MM.1S (cell line): ENCODE data around the gene TMEM143.
A peak's percentile ranks its signal among the peaks of the same experiment; 100 is the strongest.

ENCODE experiments used
- DNase-seq: peaks from one replicate; pipeline ENCODE4 v3.0.0-alpha.2; 2015
- H2AFZ ChIP-seq: fragments of 300-600 bp; sonication (generic); 2 replicates; pipeline ENCODE4 v1.6.0; 2016; ENCODE audit warnings: antibody characterized with exemption, low read length
- H3F3A ChIP-seq: fragments of 300-600 bp; sonication (generic); 2 replicates; pipeline ENCODE4 v1.6.1; 2016; ENCODE audit warnings: mild to moderate bottlenecking, antibody characterized with exemption, low read length, moderate library complexity, mixed read lengths; ENCODE audit not compliant: insufficient read depth
- H3K27ac ChIP-seq: fragments of 300-600 bp; sonication (generic); 2 replicates; pipeline ENCODE4 v1.5.1; 2016; ENCODE audit warnings: mild to moderate bottlenecking, low read length
- H3K27me3 ChIP-seq: fragments of 300-600 bp; sonication (generic); replicated peaks from 2 replicates; pipeline ENCODE4 v1.6.0; 2016; ENCODE audit warnings: low read length; ENCODE audit not compliant: insufficient read depth
- H3K36me3 ChIP-seq: fragments of 300-600 bp; sonication (generic); replicated peaks from 2 replicates; pipeline ENCODE4 v1.6.1; 2016; ENCODE audit warnings: mild to moderate bottlenecking, low read length, mixed read lengths; ENCODE audit not compliant: insufficient read depth
- H3K4me1 ChIP-seq: fragments of 300-600 bp; sonication (generic); 2 replicates; pipeline ENCODE4 v1.6.1; 2016; ENCODE audit warnings: low read length, mixed read lengths
- H3K4me2 ChIP-seq: fragments of 300-600 bp; sonication (generic); 2 replicates; pipeline ENCODE4 v1.6.0; 2016; ENCODE audit warnings: low read depth, low read length
- H3K4me3 ChIP-seq: fragments of 300-600 bp; sonication (generic); 2 replicates; pipeline ENCODE4 v1.5.1; 2016; ENCODE audit warnings: low read length, mixed read lengths
- H3K79me2 ChIP-seq: fragments of 300-600 bp; sonication (generic); 2 replicates; pipeline ENCODE4 v1.6.1; 2016; ENCODE audit warnings: mixed run types, low read length, mixed read lengths
- H3K9ac ChIP-seq: fragments of 300-600 bp; sonication (generic); 2 replicates; pipeline ENCODE4 v1.6.1; 2016; ENCODE audit warnings: low read length, mixed read lengths
- H3K9me2 ChIP-seq: fragments of 300-600 bp; sonication (generic); replicated peaks from 2 replicates; pipeline ENCODE4 v1.6.1; 2016; ENCODE audit warnings: mild to moderate bottlenecking, low read length, mixed read lengths; ENCODE audit not compliant: insufficient read depth
- H3K9me3 ChIP-seq: fragments of 300-600 bp; sonication (generic); replicated peaks from 2 replicates; pipeline ENCODE4 v1.6.1; 2016; ENCODE audit warnings: mild to moderate bottlenecking, low read length, mixed read lengths; ENCODE audit not compliant: insufficient read depth
- H4K20me1 ChIP-seq: fragments of 300-600 bp; sonication (generic); 2 replicates; pipeline ENCODE4 v1.6.1; 2016; ENCODE audit warnings: mild to moderate bottlenecking, low read length, moderate library complexity, mixed read lengths; ENCODE audit not compliant: insufficient read depth
- CTCF ChIP-seq: fragments of 300-600 bp; sonication (generic); IDR thresholded peaks from 2 replicates; pipeline ENCODE4 v1.5.1; 2016; ENCODE audit warnings: antibody characterized with exemption, low read length, mixed read lengths
- EZH2 ChIP-seq: fragments of 300-600 bp; sonication (generic); optimal IDR thresholded peaks from 2 replicates; pipeline ENCODE3; 2017; ENCODE audit warnings: low read depth, mild to moderate bottlenecking, antibody characterized with exemption, low read length, mixed read lengths
- EZH2phosphoT487 ChIP-seq: fragments of 300-600 bp; sonication (generic); IDR thresholded peaks from 2 replicates; pipeline ENCODE4 v1.6.1; 2018; ENCODE audit warnings: antibody characterized with exemption, low read length

The TMEM143 gene

GRCh38 chr19:48403606-48404005 is 39.9 kb upstream of the TMEM143 start:
- Histone ChIP-seq H3K79me2 (no peaks in the 10 kb centered on the region), H2AFZ (peak overlapping the region; percentile 62; the same call in 1 of the 2 replicates), H3K4me3 (no peak overlapping the region), H4K20me1 (no peaks in the 10 kb centered on the region), H3F3A (peaks cover 12% of the 10 kb centered on the region), H3K9me2 (no peaks in the 10 kb centered on the region), H3K27ac (no peak overlapping the region), H3K36me3 (no peaks in the 10 kb centered on the region), H3K4me2 (no peak overlapping the region), H3K9ac (no peak overlapping the region), H3K27me3 (peaks cover 32% of the 10 kb centered on the region), H3K9me3 (no peaks in the 10 kb centered on the region), H3K4me1 (peaks cover 9% of the 10 kb centered on the region)
- DNase-seq, result peak; percentile 62
- TF ChIP-seq EZH2 (no peak), CTCF (no peak), EZH2phosphoT487 (no peak)

- no peak overlapping the region for H3K4me2 ChIP-seq
- TF ChIP-seq CTCF (no peak), EZH2phosphoT487 (no peak), EZH2 (no peak)
- H3K27ac ChIP-seq, result no peak overlapping the region
These were observed 37.5 kb upstream of the TMEM143 start for GRCh38 chr19:48401287-48401686.

GRCh38 chr19:48400018-48400742 is 36.4 kb upstream of the TMEM143 start:
- no peaks in the 10 kb centered on the region for H3K9me2 ChIP-seq
- H3F3A ChIP-seq, result peaks cover 17% of the 10 kb centered on the region
- H3K27me3 ChIP-seq, result peaks cover 25% of the 10 kb centered on the region
- no peak overlapping the region for H3K27ac ChIP-seq
- H3K79me2 ChIP-seq, result peaks cover 6% of the 10 kb centered on the region; the same call in 1 of the 2 replicates
- H3K9me3 ChIP-seq, result no peaks in the 10 kb centered on the region
- peak overlapping the region; percentile 25 for H2AFZ ChIP-seq
- no peaks in the 10 kb centered on the region for H3K36me3 ChIP-seq
- H3K4me2 ChIP-seq, result peak overlapping the region; percentile 22; the same call in 1 of the 2 replicates
- no peak for DNase-seq
- no peak overlapping the region for H3K9ac ChIP-seq
- H3K4me3 ChIP-seq, result no peak overlapping the region
- TF ChIP-seq EZH2 (no peak), CTCF (no peak), EZH2phosphoT487 (no peak)
- no peaks in the 10 kb centered on the region for H4K20me1 ChIP-seq
- peaks cover 17% of the 10 kb centered on the region for H3K4me1 ChIP-seq

More at GRCh38 chr19:48401287-48401686, 37.5 kb upstream of the TMEM143 start:
- H3F3A ChIP-seq, result peaks cover 17% of the 10 kb centered on the region
- no peaks in the 10 kb centered on the region for H3K36me3 ChIP-seq
- H3K9me3 ChIP-seq, result no peaks in the 10 kb centered on the region
- no peak for DNase-seq
- H2AFZ ChIP-seq, result no peak overlapping the region
- peaks cover 6% of the 10 kb centered on the region; the same call in 1 of the 2 replicates for H3K79me2 ChIP-seq
- peaks cover 25% of the 10 kb centered on the region for H3K27me3 ChIP-seq
- H3K4me3 ChIP-seq, result no peak overlapping the region
- peaks cover 17% of the 10 kb centered on the region for H3K4me1 ChIP-seq
- no peaks in the 10 kb centered on the region for H3K9me2 ChIP-seq
- no peak overlapping the region for H3K9ac ChIP-seq
- H4K20me1 ChIP-seq, result no peaks in the 10 kb centered on the region
